Measurements from ENCODE around the gene CEACAM4.
"Not testable (repeated sequence)": the region's sequence is repeated elsewhere in the genome, so short reads cannot be mapped to it uniquely, and the experiment has no call there.

CEACAM4 gene

DNA sequence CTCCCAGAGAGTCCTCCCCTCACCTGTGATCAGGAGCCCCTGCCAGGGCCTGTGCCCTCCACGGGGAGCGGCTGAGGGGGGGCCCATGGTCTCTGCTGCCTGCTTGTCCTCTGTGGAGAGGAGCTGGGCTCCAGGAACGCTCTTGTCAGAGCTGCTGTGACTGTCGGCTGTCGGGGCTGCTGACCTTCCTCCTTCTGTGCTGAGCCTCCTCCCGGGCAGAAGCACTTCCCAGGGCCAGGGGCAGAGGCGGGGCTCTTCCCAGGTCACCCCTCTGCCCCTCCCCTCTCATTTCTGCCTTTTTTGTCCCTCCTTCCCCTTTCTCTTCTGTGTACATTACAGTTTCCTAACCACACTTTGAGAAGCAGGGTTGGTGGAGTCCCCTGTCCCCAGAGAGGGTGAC, at the start of gene CEACAM4:
TSS of gene CEACAM4 (minus strand) at position 198 of the 400 bp plus-strand sequence. CDS start at position 87, 111 bp downstream.
- no peak for DNase-seq (ENCODE audit: low read depth)

GRCh38 chr19:41671486-41671885, 44.6 kb upstream of the CEACAM4 start:
- DNase-seq (ENCODE audit: low read depth) = no peak

DNA sequence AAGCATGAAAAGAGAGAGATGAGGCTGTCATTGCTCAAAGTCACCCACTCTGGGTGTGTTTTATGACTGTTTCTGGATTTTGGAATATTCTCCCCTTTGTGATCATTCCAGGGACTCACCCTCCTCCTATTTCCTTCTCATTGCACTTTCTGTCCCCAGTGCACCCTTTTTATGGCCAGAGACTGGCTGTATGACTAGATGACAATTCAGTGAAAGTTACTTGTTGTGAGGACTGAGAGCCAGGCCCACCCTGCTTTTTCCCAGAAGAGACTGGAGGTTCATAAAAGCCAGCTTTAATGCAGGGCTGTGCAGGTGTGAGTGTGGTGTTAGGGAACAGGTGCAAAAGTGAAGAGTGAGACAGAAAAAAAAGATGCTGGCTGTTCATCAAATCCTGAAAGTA, 43.9 kb upstream of the CEACAM4 start:
- no peak for DNase-seq (ENCODE audit: low read depth)

DNA sequence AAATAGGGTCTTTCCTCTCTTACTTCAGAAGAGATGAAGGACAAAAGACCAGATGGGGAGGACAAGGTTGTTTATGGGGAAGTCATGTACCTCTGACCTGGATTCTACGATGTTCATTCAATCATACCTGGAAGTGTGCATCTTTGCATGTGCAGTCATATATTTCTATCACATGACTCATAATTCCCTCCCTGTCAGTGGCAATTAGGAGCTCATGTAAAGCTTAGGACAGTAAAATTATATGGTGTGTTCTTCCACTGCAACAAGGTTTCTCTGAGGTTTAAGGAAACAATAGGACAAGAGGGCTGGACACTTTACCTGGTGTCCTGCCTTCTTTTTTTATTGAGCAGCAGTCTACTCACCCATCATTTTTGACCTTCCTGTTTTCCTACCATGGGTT, 41.4 kb upstream of the CEACAM4 start:
- DNase-seq (ENCODE audit: low read depth) = no peak

- DNase-seq (ENCODE audit: low read depth) = no peak
These were observed 39.2 kb upstream of the CEACAM4 start for GRCh38 chr19:41666075-41666474.

DNA sequence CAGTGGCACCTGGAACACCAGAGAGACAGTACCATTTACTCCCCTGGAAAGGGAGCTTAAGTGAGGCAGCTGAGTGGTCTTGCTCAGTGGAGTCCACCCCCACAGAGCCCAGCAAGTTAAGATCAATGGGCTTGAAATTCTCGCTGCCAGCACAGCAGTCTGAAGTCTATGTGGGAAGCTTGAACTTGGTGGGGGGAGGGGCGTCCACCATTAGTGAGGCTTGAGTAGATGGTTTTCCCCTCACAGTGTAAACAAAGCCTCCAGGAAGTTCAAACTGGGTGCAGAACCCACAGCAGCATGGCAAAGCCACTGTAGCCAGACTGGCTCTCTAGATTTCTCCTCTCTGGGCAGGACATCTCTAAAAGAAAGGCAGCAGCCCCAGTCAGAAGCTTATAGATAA, 30.3 kb upstream of the CEACAM4 start:
- DNase-seq (ENCODE audit: low read depth) = no peak

DNA sequence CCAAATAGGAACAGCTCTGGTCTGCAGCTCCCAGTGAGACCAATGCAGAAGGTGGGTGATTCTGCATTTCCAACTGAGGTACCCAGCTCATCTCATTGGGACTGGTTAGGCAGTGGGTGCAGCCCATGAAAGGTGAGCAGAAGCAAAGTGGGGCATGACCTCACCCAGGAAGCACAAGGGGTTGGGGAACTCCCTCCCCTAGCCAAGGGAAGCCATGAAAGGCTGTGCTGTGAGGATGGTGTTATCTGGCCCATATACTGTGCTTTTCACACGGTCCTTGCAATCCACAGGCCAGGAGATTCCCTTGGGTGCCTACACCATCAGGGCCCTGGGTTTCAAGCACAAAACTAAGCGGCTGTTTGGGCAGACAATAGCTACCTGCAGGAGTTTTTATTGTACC, 29.9 kb upstream of the CEACAM4 start:
- not testable (repeated sequence) for DNase-seq (ENCODE audit: low read depth)

DNA sequence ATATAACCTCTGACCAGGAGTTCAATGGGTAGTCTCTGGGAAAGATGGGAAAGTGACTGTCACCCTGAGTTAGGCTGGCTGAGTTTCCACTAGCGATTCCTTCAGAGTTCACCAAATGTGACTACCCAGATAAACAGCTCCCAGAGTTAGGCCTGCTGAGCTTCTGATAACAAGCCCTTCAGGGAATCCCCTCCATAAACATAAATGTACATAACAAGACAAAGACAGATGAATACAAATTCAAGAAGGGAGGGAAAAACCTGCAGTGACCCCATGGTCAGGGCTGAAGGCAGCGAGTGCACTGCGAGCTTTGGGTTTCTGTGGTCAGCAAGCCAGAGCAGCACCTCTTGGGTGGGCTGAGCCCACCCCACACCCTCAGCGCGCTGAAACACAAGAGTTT, 25.4 kb upstream of the CEACAM4 start:
- no peak for DNase-seq (ENCODE audit: low read depth)

DNA sequence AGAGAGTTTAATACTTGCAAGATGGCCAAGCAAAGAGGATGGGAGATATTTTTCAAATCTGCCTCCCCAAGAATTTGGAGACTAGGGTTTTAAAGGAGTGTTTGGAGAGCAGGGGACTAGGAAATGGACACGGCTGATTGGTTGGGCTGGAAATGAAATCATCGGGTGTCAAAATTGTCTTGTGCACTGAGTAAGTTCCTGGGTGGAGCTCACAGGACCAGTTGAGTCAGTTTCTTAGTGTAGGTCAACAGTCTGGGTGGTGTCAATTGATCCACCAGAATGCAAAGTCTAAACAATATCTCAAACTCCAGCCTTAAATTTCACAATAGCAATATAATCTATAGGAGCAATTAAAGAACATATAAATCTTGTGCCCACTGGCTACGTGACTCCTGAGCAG, 23.0 kb upstream of the CEACAM4 start:
- DNase-seq (ENCODE audit: low read depth) = no peak

DNA sequence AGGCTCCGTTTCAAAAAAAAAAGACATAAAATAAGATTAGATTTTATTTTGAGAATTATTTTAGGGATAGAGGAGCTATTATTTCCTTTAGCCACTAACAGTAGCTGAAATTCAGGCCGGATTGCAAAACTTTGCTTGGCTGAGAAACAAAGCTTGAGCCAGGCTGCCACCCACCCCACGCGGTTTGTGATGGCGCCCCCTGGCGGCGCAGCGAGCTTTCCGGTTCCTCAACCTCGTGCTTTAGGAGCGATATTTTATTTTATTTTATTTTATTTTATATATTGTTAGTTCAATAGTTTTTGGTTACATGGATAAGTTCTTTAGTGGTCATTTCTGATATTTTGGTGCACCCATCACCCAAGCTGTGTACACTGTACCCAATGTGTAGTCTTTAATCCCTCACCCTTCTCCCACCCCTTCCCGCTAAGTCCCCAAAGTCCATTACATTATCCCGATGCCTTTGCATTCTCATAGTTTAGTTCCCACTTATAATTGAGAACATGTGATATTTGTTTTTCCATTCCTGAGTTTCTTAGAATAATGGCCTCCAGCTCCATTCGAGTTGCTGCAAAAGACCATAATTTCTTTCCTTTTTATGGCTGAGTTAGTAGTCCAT, 19.8 kb upstream of the CEACAM4 start:
- peak; percentile 57 for DNase-seq (ENCODE audit: low read depth)

GRCh38 chr19:41641879-41642485, 15.1 kb upstream of the CEACAM4 start:
- DNase-seq (ENCODE audit: low read depth) = peak; percentile 54

GRCh38 chr19:41638641-41639081, 11.8 kb upstream of the CEACAM4 start:
- no peak for DNase-seq (ENCODE audit: low read depth)

GRCh38 chr19:41637484-41637883, 10.6 kb upstream of the CEACAM4 start:
- no peak for DNase-seq (ENCODE audit: low read depth)

DNA sequence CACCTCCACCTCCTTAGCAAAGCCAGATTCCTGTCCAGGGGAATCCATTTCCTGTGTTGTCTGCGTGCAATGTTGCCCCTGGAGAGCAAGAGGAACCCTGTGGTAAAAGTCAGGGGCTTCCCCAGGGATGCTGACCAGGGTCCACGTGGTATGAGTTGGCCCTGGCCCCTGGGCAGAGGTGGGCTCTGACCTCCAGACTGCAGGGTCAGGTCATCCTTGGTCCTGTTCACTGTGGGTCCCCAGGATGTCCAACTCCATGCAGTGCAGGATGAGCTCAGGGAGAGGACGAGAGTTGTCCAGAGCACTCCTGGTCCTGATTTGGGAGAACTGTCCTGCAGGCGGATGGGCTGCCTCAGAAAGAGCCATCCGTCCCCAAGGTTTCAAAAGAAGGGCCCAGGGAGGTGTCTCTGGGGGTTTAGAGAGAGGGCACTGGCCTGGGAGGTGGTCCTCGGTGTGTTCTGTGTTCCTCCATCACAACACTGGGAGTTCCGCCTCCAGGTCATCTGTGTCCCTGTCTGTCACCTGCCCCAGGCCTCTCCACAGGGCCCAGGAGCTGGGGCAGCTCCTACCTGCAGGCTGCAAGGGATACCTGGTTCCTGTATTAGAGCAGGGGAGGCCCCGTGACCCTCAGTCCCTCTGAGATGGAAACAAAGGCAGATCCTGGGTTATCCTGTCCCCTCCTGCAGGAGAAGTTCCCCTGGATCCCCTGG, 1.2 kb upstream of the CEACAM4 start:
- no peak for DNase-seq (ENCODE audit: low read depth)

GRCh38 chr19:41626278-41626677, 596 bp downstream of the CEACAM4 start:
- DNase-seq (ENCODE audit: low read depth) = no peak

GRCh38 chr19:41624937-41625336, 1.9 kb downstream of the CEACAM4 start:
- no peak for DNase-seq (ENCODE audit: low read depth)

GRCh38 chr19:41624515-41624914, 2.4 kb downstream of the CEACAM4 start:
- DNase-seq (ENCODE audit: low read depth) = no peak

- no peak for DNase-seq (ENCODE audit: low read depth)
These were observed 3.5 kb downstream of the CEACAM4 start for GRCh38 chr19:41623360-41623759.

DNA sequence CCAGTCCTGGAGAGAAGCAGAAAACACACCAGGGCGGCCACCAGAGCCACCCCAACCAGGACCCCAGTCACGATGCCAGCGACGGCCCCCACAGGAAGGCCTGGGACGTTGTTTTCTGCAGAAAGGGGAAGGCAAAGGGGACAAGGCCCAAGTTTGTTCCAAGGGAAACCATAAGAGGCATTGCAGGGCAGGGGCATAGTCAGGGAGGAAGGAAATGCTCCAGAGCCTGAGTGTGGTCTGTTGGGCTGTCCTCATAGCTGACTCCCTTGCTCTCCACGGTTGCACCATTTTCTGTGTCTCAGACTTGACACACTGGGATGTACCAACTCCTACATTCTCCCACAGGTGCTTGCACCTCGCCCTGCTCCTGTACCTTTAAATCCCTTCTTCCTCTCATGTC, 5.2 kb downstream of the CEACAM4 start:
- no peak for DNase-seq (ENCODE audit: low read depth)

DNA sequence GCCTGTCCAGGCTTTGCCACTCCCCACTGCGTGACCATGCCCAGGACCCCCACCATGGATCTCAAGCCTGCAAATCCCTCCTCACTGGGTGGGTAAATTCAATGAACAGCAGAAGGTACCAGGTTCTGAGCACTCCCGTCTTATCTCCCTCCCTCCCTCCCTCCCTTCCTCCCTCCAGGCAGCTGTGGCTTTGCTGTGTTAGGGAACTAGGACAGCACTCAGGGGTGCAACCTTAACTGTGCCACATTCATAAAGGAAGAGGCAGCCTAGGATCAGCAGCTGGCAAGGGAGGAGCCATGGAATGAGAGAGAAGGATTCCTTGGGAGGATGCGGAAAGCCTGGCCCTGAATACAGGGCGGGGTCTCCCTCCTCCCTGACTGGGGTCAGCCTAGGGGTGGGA, 5.6 kb downstream of the CEACAM4 start:
- DNase-seq (ENCODE audit: low read depth) = no peak

DNA sequence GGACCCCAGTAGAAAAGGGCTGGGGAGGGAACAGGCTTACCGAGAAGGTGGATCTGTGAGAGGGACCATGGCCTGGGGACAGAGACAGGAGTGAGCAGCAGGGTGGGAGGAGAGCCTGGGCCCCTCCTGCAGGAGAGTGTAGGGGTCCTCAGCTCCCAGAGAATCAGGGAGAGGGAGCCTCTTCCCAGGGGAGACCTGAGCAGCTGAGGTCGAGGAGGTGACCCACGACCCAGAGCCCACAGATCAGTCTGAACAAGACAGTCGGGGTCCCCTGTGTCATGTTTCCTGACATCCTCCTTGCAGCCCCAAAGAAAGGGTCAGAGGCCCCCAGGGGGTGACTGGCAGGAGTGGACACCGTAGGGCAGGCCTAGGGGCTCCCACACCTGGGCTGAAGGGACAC, 6.7 kb downstream of the CEACAM4 start:
- no peak for DNase-seq (ENCODE audit: low read depth)

DNA sequence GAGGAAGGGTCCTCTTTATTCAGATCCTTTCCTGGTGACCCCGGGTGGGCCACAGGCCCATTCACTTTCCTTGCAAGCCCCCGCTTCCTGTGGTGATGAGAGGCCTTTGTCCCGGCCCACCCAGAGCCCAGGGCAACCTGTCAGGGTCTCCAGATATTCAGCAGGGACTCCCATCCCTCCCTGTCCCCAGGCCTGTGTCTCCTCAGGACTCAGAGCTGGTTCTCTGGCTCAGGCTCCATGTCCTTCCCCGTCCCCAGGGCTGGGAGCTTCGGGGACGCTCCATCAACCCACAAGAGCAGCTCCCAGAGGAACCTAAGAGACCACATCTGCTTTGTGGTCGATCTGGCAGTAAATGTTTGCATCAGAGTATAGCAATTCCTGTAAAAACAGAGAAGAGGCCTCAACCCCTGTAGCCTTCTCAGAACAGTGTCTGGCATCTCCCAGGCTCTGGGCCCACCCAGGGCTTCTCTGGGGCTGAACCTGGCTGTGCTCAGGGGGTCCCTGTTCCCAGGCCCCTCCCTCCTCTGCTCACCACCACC, 7.8 kb downstream of the CEACAM4 start:
- DNase-seq (ENCODE audit: low read depth) = no peak
